ENCODE measurements around the gene ZNF618. TPM values are rescaled to one million over a fixed set of nuclear protein-coding genes. Genes with fewer than 3 reads are reported as not detected.
"Not testable (repeated sequence)": the region's sequence is repeated elsewhere in the genome, so short reads cannot be mapped to it uniquely, and the experiment has no call there.

The ZNF618 gene
- total RNA-seq, 2 experiments from 2014 or later: 0.27 to 0.70 TPM

GRCh38 chr9:113988385-113989016 lies 112.4 kb downstream of the ZNF618 start:
- Mint-ChIP-seq H3K9me3 (no peaks in the 10 kb centered on the region), H3K4me1 (peaks cover 15% of the 10 kb centered on the region), H3K27me3 (no peaks in the 10 kb centered on the region), H3K4me3 (no peak overlapping the region), H3K36me3 (no peaks in the 10 kb centered on the region), H3K27ac (no peak overlapping the region)
- DNase-seq: no peak

GRCh38 chr9:113989017-113989713 lies 113.1 kb downstream of the ZNF618 start:
- Mint-ChIP-seq H3K4me1 (peaks cover 20% of the 10 kb centered on the region), H3K4me3 (no peak overlapping the region), H3K36me3 (no peaks in the 10 kb centered on the region), H3K9me3 (no peaks in the 10 kb centered on the region), H3K27ac (no peak overlapping the region), H3K27me3 (no peaks in the 10 kb centered on the region)
- DNase-seq: no peak

- Mint-ChIP-seq H3K27me3 (no peaks in the 10 kb centered on the region), H3K4me1 (peaks cover 20% of the 10 kb centered on the region), H3K27ac (no peak overlapping the region), H3K36me3 (no peaks in the 10 kb centered on the region), H3K9me3 (no peaks in the 10 kb centered on the region), H3K4me3 (no peak overlapping the region)
- DNase-seq: no peak
These were observed 113.8 kb downstream of the ZNF618 start for GRCh38 chr9:113989714-113990569.

- Mint-ChIP-seq H3K36me3 (no peaks in the 10 kb centered on the region), H3K27me3 (no peaks in the 10 kb centered on the region), H3K4me3 (no peak overlapping the region), H3K9me3 (no peaks in the 10 kb centered on the region), H3K4me1 (peaks cover 20% of the 10 kb centered on the region), H3K27ac (no peak overlapping the region)
- no peak for DNase-seq
These were observed 114.4 kb downstream of the ZNF618 start for GRCh38 chr9:113990570-113990907.

- Mint-ChIP-seq H3K9me3 (no peaks in the 10 kb centered on the region), H3K36me3 (no peaks in the 10 kb centered on the region), H3K27ac (no peak overlapping the region), H3K4me1 (peaks cover 20% of the 10 kb centered on the region), H3K27me3 (no peaks in the 10 kb centered on the region), H3K4me3 (no peak overlapping the region)
- no peak for DNase-seq
These were observed 114.9 kb downstream of the ZNF618 start for GRCh38 chr9:113990975-113991471.

- Mint-ChIP-seq H3K27ac (no peak overlapping the region), H3K36me3 (no peaks in the 10 kb centered on the region), H3K9me3 (no peaks in the 10 kb centered on the region), H3K4me1 (peaks cover 20% of the 10 kb centered on the region), H3K4me3 (no peak overlapping the region), H3K27me3 (no peaks in the 10 kb centered on the region)
- no peak for DNase-seq
These were observed 115.6 kb downstream of the ZNF618 start for GRCh38 chr9:113991714-113992113.

GRCh38 chr9:113992276-113992951 lies 116.3 kb downstream of the ZNF618 start:
- no peak overlapping the region for H3K27ac Mint-ChIP-seq
- H3K9me3 Mint-ChIP-seq: no peaks in the 10 kb centered on the region
- DNase-seq: no peak
- H3K4me3 Mint-ChIP-seq: no peak overlapping the region
- H3K4me1 Mint-ChIP-seq: peaks cover 20% of the 10 kb centered on the region
- no peaks in the 10 kb centered on the region for H3K36me3 Mint-ChIP-seq
- H3K27me3 Mint-ChIP-seq: no peaks in the 10 kb centered on the region

GRCh38 chr9:113992994-113993393 lies 116.9 kb downstream of the ZNF618 start:
- Mint-ChIP-seq H3K4me3 (no peak overlapping the region), H3K36me3 (no peaks in the 10 kb centered on the region), H3K27ac (no peak overlapping the region), H3K4me1 (peaks cover 20% of the 10 kb centered on the region), H3K27me3 (no peaks in the 10 kb centered on the region), H3K9me3 (no peaks in the 10 kb centered on the region)
- DNase-seq: no peak

- Mint-ChIP-seq H3K4me1 (peaks cover 20% of the 10 kb centered on the region), H3K9me3 (no peaks in the 10 kb centered on the region), H3K27ac (no peak overlapping the region), H3K4me3 (no peak overlapping the region), H3K36me3 (no peaks in the 10 kb centered on the region), H3K27me3 (no peaks in the 10 kb centered on the region)
- no peak for DNase-seq
These were observed 117.9 kb downstream of the ZNF618 start for GRCh38 chr9:113993838-113994540.

- DNase-seq: no peak
- H3K9me3 Mint-ChIP-seq: no peaks in the 10 kb centered on the region
- no peaks in the 10 kb centered on the region for H3K36me3 Mint-ChIP-seq
- H3K27me3 Mint-ChIP-seq: no peaks in the 10 kb centered on the region
- H3K4me1 Mint-ChIP-seq: peaks cover 20% of the 10 kb centered on the region
- H3K27ac Mint-ChIP-seq: no peak overlapping the region
- no peak overlapping the region for H3K4me3 Mint-ChIP-seq
These were observed 119.3 kb downstream of the ZNF618 start for GRCh38 chr9:113995401-113995800.

GRCh38 chr9:113995963-113996362 lies 119.9 kb downstream of the ZNF618 start:
- no peak overlapping the region for H3K4me3 Mint-ChIP-seq
- peaks cover 20% of the 10 kb centered on the region for H3K4me1 Mint-ChIP-seq
- no peak overlapping the region for H3K27ac Mint-ChIP-seq
- no peaks in the 10 kb centered on the region for H3K36me3 Mint-ChIP-seq
- DNase-seq: no peak
- H3K9me3 Mint-ChIP-seq: no peaks in the 10 kb centered on the region
- H3K27me3 Mint-ChIP-seq: no peaks in the 10 kb centered on the region

- Mint-ChIP-seq H3K4me1 (peaks cover 20% of the 10 kb centered on the region), H3K27ac (no peak overlapping the region), H3K36me3 (no peaks in the 10 kb centered on the region), H3K27me3 (no peaks in the 10 kb centered on the region), H3K4me3 (no peak overlapping the region), H3K9me3 (no peaks in the 10 kb centered on the region)
- no peak for DNase-seq
These were observed 120.5 kb downstream of the ZNF618 start for GRCh38 chr9:113996531-113997001.

GRCh38 chr9:113997064-113997463 lies 121.0 kb downstream of the ZNF618 start:
- H3K4me3 Mint-ChIP-seq, DNase-seq, H3K27me3 Mint-ChIP-seq, H3K27ac Mint-ChIP-seq, H3K9me3 Mint-ChIP-seq, H3K36me3 Mint-ChIP-seq: not testable (repeated sequence)
- peaks cover 16% of the 10 kb centered on the region for H3K4me1 Mint-ChIP-seq

GRCh38 chr9:113997610-113998009 lies 121.5 kb downstream of the ZNF618 start:
- no peak overlapping the region for H3K27ac Mint-ChIP-seq
- H3K4me1 Mint-ChIP-seq: peaks cover 13% of the 10 kb centered on the region
- H3K4me3 Mint-ChIP-seq: no peak overlapping the region
- DNase-seq: no peak
- H3K27me3 Mint-ChIP-seq: no peaks in the 10 kb centered on the region
- no peaks in the 10 kb centered on the region for H3K9me3 Mint-ChIP-seq
- no peaks in the 10 kb centered on the region for H3K36me3 Mint-ChIP-seq
